NCI-H774 (cell line): Measurements from ENCODE around the gene GTPBP1.

Experiments
- DNase-seq: peaks from one replicate; lab custom pipeline; 2025; lab: John Stamatoyannopoulos, UW

The GTPBP1 gene

GRCh38 chr22:38705235-38706100, at the start of gene GTPBP1:
Gene GTPBP1, plus strand, starts transcription at chr22:38705944. Its CDS starts 12 bp downstream, at chr22:38705956.
- peak; percentile 96 for DNase-seq

- DNase-seq: peak; percentile 78
Measured at GRCh38 chr22:38656256-38657044, 49.3 kb upstream of the GTPBP1 start, which contains the start of the genes CBY1 and FAM227A. Gene CBY1, plus strand, starts transcription at chr22:38656638. Its CDS starts 11,417 bp downstream, at chr22:38668055. Gene FAM227A, minus strand, starts transcription at chr22:38656392. Its CDS starts 6,224 bp downstream, at chr22:38650168.

GRCh38 chr22:38657045-38657909, 48.5 kb upstream of the GTPBP1 start:
- no peak for DNase-seq

- DNase-seq: no peak
Measured at GRCh38 chr22:38674888-38675287, 30.9 kb upstream of the GTPBP1 start.

- no peak for DNase-seq
Measured at GRCh38 chr22:38675833-38676232, 29.9 kb upstream of the GTPBP1 start.

- peak; percentile 68 for DNase-seq
Measured at GRCh38 chr22:38681582-38682335, 24.0 kb upstream of the GTPBP1 start, which contains the start of gene TOMM22. Gene TOMM22, plus strand, starts transcription at chr22:38681957. Its CDS starts 22 bp downstream, at chr22:38681979.

GRCh38 chr22:38684895-38685294, 20.8 kb upstream of the GTPBP1 start:
- no peak for DNase-seq

GRCh38 chr22:38685761-38686160, 20.0 kb upstream of the GTPBP1 start:
- DNase-seq: no peak

GRCh38 chr22:38689651-38690050, 16.1 kb upstream of the GTPBP1 start:
- no peak for DNase-seq

GRCh38 chr22:38694049-38694448, 11.7 kb upstream of the GTPBP1 start:
- DNase-seq: no peak

- DNase-seq: no peak
Measured at GRCh38 chr22:38694940-38695339, 10.8 kb upstream of the GTPBP1 start.

- no peak for DNase-seq
Measured at GRCh38 chr22:38696606-38697424, 8.9 kb upstream of the GTPBP1 start.

- DNase-seq: no peak
Measured at GRCh38 chr22:38697425-38698089, 8.2 kb upstream of the GTPBP1 start.

- DNase-seq: no peak
Measured at GRCh38 chr22:38698407-38699094, 7.2 kb upstream of the GTPBP1 start.

GRCh38 chr22:38699143-38699542, 6.6 kb upstream of the GTPBP1 start:
- DNase-seq: no peak

- no peak for DNase-seq
Measured at GRCh38 chr22:38699784-38700183, 6.0 kb upstream of the GTPBP1 start.

- no peak for DNase-seq
Measured at GRCh38 chr22:38700270-38700788, 5.4 kb upstream of the GTPBP1 start.

GRCh38 chr22:38700789-38701628, 4.7 kb upstream of the GTPBP1 start, which contains the start of gene JOSD1:
Gene JOSD1, minus strand, starts transcription at chr22:38700943. Its CDS starts 956 bp downstream, at chr22:38699987.
- DNase-seq: peak; percentile 86
